ENCODE results near the gene TMEM273. TPM values are rescaled to one million over a fixed set of nuclear protein-coding genes. Genes with fewer than 3 reads are reported as not detected.
A peak's percentile ranks its signal among the peaks of the same experiment; 100 is the strongest.

TMEM273 gene
- total RNA-seq, 1 donor from 2014 or later: 0.42 TPM

DNA sequence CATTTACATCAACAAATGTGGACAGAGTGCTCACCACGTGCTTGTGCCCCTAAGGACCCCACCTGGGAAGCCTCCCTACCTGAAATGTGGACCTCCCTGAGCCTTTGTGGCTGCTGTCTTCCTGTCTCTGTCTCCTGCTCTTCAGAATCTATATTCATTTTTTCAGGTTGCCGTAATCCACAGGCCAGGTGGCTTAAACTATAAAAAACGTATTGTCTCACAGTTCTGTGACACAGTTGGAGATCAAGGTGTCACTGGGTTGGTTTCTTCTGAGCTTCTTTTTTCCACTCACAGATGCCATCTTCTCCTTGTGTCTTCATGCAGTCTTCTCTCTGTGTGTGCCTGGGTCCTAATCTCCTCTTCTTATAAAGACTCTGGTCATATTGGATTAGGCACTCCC is 67.3 kb downstream of the TMEM273 start:
- peaks cover 3% of the 10 kb centered on the region for H3K27me3 ChIP-seq (ENCODE audit: control insufficient read depth, insufficient read depth, low read length)
- H3K4me3 ChIP-seq (ENCODE audit: low read depth, low read length): no peak overlapping the region
- TF ChIP-seq, protein P1, sequence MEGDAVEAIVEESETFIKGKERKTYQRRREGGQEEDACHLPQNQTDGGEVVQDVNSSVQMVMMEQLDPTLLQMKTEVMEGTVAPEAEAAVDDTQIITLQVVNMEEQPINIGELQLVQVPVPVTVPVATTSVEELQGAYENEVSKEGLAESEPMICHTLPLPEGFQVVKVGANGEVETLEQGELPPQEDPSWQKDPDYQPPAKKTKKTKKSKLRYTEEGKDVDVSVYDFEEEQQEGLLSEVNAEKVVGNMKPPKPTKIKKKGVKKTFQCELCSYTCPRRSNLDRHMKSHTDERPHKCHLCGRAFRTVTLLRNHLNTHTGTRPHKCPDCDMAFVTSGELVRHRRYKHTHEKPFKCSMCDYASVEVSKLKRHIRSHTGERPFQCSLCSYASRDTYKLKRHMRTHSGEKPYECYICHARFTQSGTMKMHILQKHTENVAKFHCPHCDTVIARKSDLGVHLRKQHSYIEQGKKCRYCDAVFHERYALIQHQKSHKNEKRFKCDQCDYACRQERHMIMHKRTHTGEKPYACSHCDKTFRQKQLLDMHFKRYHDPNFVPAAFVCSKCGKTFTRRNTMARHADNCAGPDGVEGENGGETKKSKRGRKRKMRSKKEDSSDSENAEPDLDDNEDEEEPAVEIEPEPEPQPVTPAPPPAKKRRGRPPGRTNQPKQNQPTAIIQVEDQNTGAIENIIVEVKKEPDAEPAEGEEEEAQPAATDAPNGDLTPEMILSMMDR (IDR thresholded peaks at IDR 0.05; ENCODE audit: insufficient read depth, low read length, poor library complexity, severe bottlenecking): no peak
- DNase-seq (ENCODE audit: low read depth): no peak
- no peaks in the 10 kb centered on the region for H3K36me3 ChIP-seq (ENCODE audit: control insufficient read depth, insufficient read depth, low read length)

GRCh38 chr10:49119746-49120145 is 68.4 kb downstream of the TMEM273 start:
- TF ChIP-seq, protein P1 (IDR thresholded peaks at IDR 0.05; ENCODE audit: insufficient read depth, low read length, poor library complexity, severe bottlenecking): no peak
- peaks cover 8% of the 10 kb centered on the region for H3K27me3 ChIP-seq (ENCODE audit: control insufficient read depth, insufficient read depth, low read length)

GRCh38 chr10:49118430-49119074 is 69.6 kb downstream of the TMEM273 start:
- H3K4me3 ChIP-seq (ENCODE audit: low read depth, low read length): no peak overlapping the region
- no peak for DNase-seq (ENCODE audit: low read depth)
- TF ChIP-seq, protein P1 (IDR thresholded peaks at IDR 0.05; ENCODE audit: insufficient read depth, low read length, poor library complexity, severe bottlenecking): no peak
- H3K36me3 ChIP-seq (ENCODE audit: control insufficient read depth, insufficient read depth, low read length): no peaks in the 10 kb centered on the region
- H3K27me3 ChIP-seq (ENCODE audit: control insufficient read depth, insufficient read depth, low read length): peaks cover 12% of the 10 kb centered on the region

More at GRCh38 chr10:49119746-49120145, 68.4 kb downstream of the TMEM273 start:
- H3K36me3 ChIP-seq (ENCODE audit: control insufficient read depth, insufficient read depth, low read length): no peaks in the 10 kb centered on the region
- no peak overlapping the region for H3K4me3 ChIP-seq (ENCODE audit: low read depth, low read length)
- peak; percentile 61 for DNase-seq (ENCODE audit: low read depth)

GRCh38 chr10:49117376-49118070 is 70.7 kb downstream of the TMEM273 start:
- H3K27me3 ChIP-seq (ENCODE audit: control insufficient read depth, insufficient read depth, low read length): peaks cover 12% of the 10 kb centered on the region
- H3K36me3 ChIP-seq (ENCODE audit: control insufficient read depth, insufficient read depth, low read length): no peaks in the 10 kb centered on the region
- TF ChIP-seq, protein P1 (IDR thresholded peaks at IDR 0.05; ENCODE audit: insufficient read depth, low read length, poor library complexity, severe bottlenecking): no peak
- DNase-seq (ENCODE audit: low read depth): no peak
- no peak overlapping the region for H3K4me3 ChIP-seq (ENCODE audit: low read depth, low read length)

- peaks cover 12% of the 10 kb centered on the region for H3K27me3 ChIP-seq (ENCODE audit: control insufficient read depth, insufficient read depth, low read length)
- DNase-seq (ENCODE audit: low read depth): no peak
- TF ChIP-seq, protein P1 (IDR thresholded peaks at IDR 0.05; ENCODE audit: insufficient read depth, low read length, poor library complexity, severe bottlenecking): no peak
- no peak overlapping the region for H3K4me3 ChIP-seq (ENCODE audit: low read depth, low read length)
- no peaks in the 10 kb centered on the region for H3K36me3 ChIP-seq (ENCODE audit: control insufficient read depth, insufficient read depth, low read length)
Measured at GRCh38 chr10:49116509-49117375, 71.4 kb downstream of the TMEM273 start.

Measured in kidney epithelial cell (primary cell).